Activated CD8-positive, alpha-beta memory T cell treated with anti-CD3 and anti-CD28 coated beads, Interleukin-2, amount 10 ng/mL, durations not matched to agents 7 days and 5 days (primary cell): ENCODE data around the gene FTCD. TPM values are rescaled to one million over a fixed set of nuclear protein-coding genes. Genes with fewer than 3 reads are reported as not detected.
"Not testable (repeated sequence)": the region's sequence is repeated elsewhere in the genome, so short reads cannot be mapped to it uniquely, and the experiment has no call there.

Source experiments
- ATAC-seq: fragments of 150-1000 bp; cut with Tn5 transposase; one replicate; pipeline ENCODE4 v1.10.0; 2021; ENCODE audit warnings: moderate library complexity
- CTCF ChIA-PET: fragments of 350-600 bp; sonication (Branson Sonifier 250); formaldehyde crosslinking; loops from one replicate; lab custom pipeline; 2021; ENCODE audit warnings: antibody characterized with exemption; lab: Charles Lee
- DNase-seq: peaks from one replicate; pipeline ENCODE4 v3.0.0-alpha.2; 2020
- H3K27ac Mint-ChIP-seq: one replicate; pipeline ENCODE4 v1.8.0; 2021; ENCODE audit warnings: mild to moderate bottlenecking, mixed read lengths
- H3K27me3 Mint-ChIP-seq: one replicate; pipeline ENCODE4 v1.8.0; 2021; ENCODE audit warnings: mixed read lengths
- H3K36me3 Mint-ChIP-seq: one replicate; pipeline ENCODE4 v1.8.0; 2021; ENCODE audit warnings: mild to moderate bottlenecking, mixed read lengths
- H3K4me1 Mint-ChIP-seq: one replicate; pipeline ENCODE4 v1.8.0; 2021; ENCODE audit warnings: mixed read lengths
- H3K4me3 Mint-ChIP-seq: one replicate; pipeline ENCODE4 v1.8.0; 2021; ENCODE audit warnings: mild to moderate bottlenecking, moderate library complexity, mixed read lengths
- H3K9me3 Mint-ChIP-seq: one replicate; pipeline ENCODE4 v1.8.0; 2022; ENCODE audit warnings: low read depth, mixed read lengths
- total RNA-seq, 2 experiments: library from RNA; stranded (reverse); gene quantifications; one replicate each; pipeline ENCODE4 v1.2.3, GENCODE V29; 2021

Gene FTCD
- total RNA-seq, 2 experiments from 2014 or later: not detected

DNA sequence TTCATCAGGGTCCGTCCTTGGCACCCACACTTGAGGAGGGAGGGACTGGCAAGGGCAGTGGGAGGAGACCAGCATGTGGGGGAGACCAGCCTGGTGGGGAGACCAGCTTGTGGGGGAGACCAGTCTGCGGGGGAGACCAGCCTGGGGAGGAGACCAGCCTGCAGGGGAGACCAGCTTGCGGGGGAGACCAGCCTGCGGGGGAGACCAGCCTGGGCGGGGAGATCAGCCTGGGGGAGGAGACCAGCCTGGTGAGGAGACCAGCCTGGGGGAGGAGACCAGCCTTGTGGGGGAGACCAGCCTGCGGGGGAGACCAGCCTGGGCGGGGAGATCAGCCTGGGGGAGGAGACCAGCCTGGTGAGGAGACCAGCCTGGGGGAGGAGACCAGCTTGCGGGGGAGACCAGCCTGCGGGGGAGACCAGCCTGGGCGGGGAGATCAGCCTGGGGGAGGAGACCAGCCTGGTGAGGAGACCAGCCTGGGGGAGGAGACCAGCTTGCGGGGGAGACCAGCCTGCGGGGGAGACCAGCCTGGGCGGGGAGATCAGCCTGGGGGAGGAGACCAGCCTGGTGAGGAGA, 28.0 kb upstream of the FTCD start:
- not testable (repeated sequence) for H3K36me3 Mint-ChIP-seq

DNA sequence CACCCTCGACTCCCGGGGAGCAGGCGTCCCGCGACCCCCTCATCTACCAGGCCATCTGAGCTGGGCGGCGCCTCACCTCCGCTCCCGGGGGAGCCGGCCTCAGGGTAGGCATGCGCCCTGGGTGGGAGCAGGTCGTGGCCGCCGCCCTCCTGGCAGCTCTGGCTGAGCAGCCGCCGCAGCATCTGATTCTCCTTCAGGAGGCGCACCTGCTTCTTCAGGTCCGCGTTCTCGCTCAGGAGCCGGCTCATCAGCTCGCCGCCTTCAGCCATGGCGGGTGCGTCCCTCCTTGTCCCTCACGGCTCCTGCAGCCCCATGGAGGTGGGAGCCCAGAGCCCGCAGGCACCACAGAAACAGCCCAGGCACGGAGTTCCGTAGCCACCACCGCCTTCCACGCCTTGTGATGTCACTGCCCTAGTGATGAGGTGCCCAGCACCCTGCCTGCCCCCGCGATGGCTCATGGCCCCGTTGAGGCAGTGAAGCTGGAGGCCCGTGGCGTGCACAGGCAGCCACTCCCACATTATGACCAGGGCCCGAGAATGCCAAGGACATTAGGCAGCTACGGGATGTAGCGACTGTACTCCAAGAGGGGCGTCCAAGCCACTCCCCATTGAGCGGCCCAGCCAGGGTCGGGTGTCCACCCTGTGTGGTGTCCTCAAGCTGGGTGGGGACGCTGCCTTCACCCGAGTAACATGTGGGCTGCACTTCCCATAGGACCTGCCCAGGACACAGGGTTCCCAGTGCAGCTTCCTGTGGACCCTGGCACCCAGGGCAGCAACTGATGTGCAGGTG, 27.4 kb upstream of the FTCD start:
- DNase-seq: peak; percentile 40
- Mint-ChIP-seq H3K4me1 (peaks cover 14% of the 10 kb centered on the region), H3K9me3 (no peaks in the 10 kb centered on the region), H3K27me3 (no peaks in the 10 kb centered on the region), H3K36me3 (no peaks in the 10 kb centered on the region), H3K4me3 (peak overlapping the region; percentile 28), H3K27ac (no peak overlapping the region)
- CTCF ChIA-PET: interaction anchor here (1.1 kb wide), 1 partner anchor 48 kb away, joined by 3 read pairs; no protein-coding TSS in a partner anchor
- no peak for ATAC-seq

More for the DNA sequence above, 28.0 kb upstream of the FTCD start:
- H3K27me3 Mint-ChIP-seq, H3K9me3 Mint-ChIP-seq, ATAC-seq, H3K27ac Mint-ChIP-seq, DNase-seq: not testable (repeated sequence)
- CTCF ChIA-PET: interaction anchor here (1.1 kb wide), 1 partner anchor 47 kb away, joined by 3 read pairs; no protein-coding TSS in a partner anchor
- Mint-ChIP-seq H3K4me3 (peak overlapping the region; percentile 28), H3K4me1 (peaks cover 15% of the 10 kb centered on the region)

DNA sequence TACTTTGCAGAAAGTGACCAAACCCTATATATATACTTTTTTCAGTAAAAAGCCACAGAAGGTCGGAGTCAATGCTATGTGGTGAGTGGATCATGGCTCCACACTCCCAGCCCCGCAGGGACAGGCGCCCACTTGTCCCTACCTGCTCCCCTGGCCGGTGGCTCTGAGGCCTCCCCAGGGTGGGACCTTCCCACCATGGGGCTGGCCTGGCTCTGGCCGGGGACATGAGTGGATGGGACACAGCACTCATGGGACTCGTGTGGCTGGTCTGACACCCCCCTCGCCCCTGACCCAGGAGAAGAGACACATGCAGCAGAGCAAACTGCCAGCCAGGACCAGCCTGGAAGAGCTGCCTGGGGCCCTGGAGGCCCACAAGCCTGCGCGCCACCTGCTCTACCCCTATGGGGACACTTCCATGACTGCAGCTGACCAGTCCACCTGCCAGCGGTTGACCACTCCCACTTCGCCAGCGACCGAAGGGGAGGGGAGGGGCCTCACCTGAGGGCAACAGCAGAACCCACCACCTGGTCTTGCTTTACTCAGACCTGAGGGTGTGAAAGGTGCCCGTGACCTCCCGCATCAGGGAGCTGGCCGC, 26.7 kb upstream of the FTCD start:
- DNase-seq: peak; percentile 35
- Mint-ChIP-seq H3K9me3 (no peaks in the 10 kb centered on the region), H3K4me1 (peaks cover 14% of the 10 kb centered on the region), H3K4me3 (no peak overlapping the region), H3K36me3 (no peaks in the 10 kb centered on the region), H3K27me3 (peaks cover under 1% of the 10 kb centered on the region), H3K27ac (no peak overlapping the region)
- CTCF ChIA-PET: interaction anchor here (1.1 kb wide), 1 partner anchor 49 kb away, joined by 3 read pairs; no protein-coding TSS in a partner anchor
- no peak for ATAC-seq

DNA sequence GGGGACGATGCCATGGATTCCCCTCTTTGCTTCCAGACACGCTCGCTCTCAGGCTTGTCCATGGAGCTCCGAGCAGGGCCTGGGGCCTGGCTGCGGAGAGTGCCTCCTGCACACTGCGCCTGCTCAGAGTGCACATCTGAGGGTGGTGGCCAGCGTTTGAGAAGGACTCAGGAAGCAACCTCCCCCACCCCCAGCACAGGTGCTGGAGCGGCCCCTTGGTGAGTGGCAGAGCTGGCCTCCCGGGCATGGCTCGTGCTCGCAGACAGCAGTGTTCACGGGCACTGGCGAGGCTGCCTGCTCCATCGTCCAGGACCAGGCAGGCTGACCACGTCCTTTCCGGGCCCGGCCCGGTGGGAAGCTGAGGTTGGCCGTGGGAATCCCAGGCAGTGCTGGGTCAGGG, 26.1 kb upstream of the FTCD start:
- Mint-ChIP-seq H3K4me1 (peaks cover 14% of the 10 kb centered on the region), H3K27me3 (peaks cover 6% of the 10 kb centered on the region), H3K36me3 (no peaks in the 10 kb centered on the region), H3K9me3 (no peaks in the 10 kb centered on the region), H3K27ac (no peak overlapping the region), H3K4me3 (no peak overlapping the region)
- CTCF ChIA-PET: no interaction called here
- ATAC-seq (no peak), DNase-seq (peak; percentile 34)

DNA sequence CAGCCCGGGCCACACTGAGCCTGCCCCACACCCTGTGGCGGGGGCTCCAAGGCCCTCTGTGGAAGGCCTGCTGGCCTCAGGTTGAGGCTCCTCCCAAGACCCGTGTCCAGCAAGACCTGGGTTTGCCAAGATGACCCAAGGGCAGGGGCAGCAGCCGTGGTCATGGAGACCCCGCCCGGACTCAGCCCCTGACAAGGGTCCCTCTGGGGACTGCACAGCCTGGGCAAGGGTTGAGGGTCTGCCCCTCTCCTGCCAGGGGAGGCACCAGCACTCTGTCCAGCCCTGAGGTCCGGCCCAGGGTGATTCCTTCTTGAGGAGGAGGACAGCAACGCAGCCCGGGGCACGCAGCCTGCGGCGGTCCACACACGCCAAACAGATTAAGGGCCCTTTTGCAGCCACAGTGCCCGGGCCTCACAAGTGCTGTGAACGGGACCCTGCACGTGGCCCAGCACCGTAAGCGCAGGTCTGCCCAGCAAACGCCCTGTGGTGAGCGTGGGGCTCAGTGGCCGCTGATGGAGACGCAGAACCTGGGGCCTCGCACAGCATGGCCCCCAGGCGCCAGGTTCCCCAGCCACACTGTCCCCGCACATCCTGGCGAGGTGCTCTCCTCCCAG, 25.5 kb upstream of the FTCD start:
- Mint-ChIP-seq H3K9me3 (no peaks in the 10 kb centered on the region), H3K4me3 (no peak overlapping the region), H3K4me1 (peaks cover 11% of the 10 kb centered on the region), H3K36me3 (peaks cover 2% of the 10 kb centered on the region), H3K27ac (no peak overlapping the region), H3K27me3 (peaks cover 11% of the 10 kb centered on the region)
- DNase-seq (peak; percentile 38), ATAC-seq (no peak)
- CTCF ChIA-PET: no interaction called here

DNA sequence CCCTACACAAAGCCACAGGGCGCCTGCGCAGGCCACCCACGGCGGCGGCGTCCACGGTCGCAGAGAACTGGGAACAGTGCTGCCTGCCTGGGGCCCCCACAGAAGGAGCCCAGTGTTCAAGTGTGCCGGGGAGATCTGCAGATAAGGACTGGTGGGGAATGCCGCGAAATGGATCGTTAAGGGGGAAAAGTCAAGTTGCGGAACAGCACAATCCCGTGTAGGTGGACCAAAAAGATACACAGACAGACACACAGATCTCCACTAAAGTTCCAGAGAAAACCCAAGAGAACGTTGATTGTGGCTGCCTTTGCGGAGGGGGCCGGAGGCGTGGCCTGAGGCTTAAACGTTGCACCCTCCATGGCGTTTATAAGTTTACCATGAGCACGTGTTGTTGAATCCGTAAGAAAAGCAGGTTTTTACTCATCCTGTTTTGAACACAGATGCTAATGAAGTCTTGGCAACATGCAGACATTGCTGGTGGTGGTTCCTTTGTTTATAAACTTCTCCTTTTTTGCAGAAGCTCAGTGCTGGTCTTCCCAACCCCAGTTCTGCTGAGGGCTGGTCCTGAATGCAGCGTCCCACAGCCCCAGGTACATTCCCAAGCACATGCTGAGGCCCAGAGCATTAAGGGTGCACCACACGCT, 24.8 kb upstream of the FTCD start:
- ATAC-seq (no peak), DNase-seq (no peak)
- Mint-ChIP-seq H3K4me1 (peaks cover 5% of the 10 kb centered on the region), H3K4me3 (no peak overlapping the region), H3K27me3 (peaks cover 17% of the 10 kb centered on the region), H3K36me3 (peaks cover 2% of the 10 kb centered on the region), H3K9me3 (no peaks in the 10 kb centered on the region), H3K27ac (no peak overlapping the region)
- CTCF ChIA-PET: no interaction called here

DNA sequence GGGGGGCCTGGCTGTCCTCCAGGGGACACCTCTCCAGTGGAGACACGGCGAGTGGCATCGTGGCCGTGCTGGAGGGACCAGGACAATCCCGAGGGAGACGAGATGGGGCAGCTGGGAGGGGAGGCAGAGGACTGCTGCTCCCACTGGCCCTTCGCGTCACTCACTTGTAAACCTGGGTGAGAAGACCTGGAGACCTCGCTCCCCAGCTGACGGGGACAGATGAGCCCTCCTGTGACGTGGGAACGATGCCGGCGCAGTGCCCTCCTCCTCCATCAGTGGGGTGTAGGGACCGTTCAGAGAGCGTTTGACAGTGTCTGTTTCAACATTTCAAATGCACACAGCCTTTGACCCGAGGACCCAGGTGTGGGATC, 24.3 kb upstream of the FTCD start:
- Mint-ChIP-seq H3K4me3 (no peak overlapping the region), H3K27me3 (peaks cover 22% of the 10 kb centered on the region), H3K4me1 (peaks cover 1% of the 10 kb centered on the region), H3K27ac (no peak overlapping the region), H3K36me3 (peaks cover 3% of the 10 kb centered on the region), H3K9me3 (peaks cover 1% of the 10 kb centered on the region)
- DNase-seq (peak; percentile 38), ATAC-seq (no peak)
- CTCF ChIA-PET: no interaction called here

DNA sequence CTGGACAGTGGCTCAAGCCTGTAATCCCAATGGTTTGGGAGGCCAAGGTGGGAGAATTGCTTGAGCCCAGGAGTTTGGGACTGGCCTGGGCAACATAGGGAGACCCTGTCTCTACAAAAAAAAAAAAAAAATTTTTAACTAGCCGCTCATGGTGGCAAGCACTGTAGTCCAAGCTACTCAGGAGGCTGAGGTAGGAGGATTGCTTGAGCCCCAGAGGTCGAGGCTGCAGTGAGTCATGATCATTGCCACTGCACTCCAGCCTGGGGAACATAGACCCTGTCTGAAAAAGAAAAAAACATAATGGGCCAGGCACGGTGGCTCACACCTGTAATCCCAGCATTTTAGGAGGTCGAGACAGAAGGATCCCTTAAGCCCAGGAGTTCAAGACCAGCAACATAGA, 23.6 kb upstream of the FTCD start:
- Mint-ChIP-seq H3K9me3 (peaks cover 5% of the 10 kb centered on the region), H3K27ac (no peak overlapping the region), H3K4me1 (no peaks in the 10 kb centered on the region), H3K36me3 (peaks cover 8% of the 10 kb centered on the region), H3K4me3 (no peak overlapping the region), H3K27me3 (peaks cover 27% of the 10 kb centered on the region)
- peak; percentile 27 for DNase-seq
- CTCF ChIA-PET: no interaction called here
- no peak for ATAC-seq

DNA sequence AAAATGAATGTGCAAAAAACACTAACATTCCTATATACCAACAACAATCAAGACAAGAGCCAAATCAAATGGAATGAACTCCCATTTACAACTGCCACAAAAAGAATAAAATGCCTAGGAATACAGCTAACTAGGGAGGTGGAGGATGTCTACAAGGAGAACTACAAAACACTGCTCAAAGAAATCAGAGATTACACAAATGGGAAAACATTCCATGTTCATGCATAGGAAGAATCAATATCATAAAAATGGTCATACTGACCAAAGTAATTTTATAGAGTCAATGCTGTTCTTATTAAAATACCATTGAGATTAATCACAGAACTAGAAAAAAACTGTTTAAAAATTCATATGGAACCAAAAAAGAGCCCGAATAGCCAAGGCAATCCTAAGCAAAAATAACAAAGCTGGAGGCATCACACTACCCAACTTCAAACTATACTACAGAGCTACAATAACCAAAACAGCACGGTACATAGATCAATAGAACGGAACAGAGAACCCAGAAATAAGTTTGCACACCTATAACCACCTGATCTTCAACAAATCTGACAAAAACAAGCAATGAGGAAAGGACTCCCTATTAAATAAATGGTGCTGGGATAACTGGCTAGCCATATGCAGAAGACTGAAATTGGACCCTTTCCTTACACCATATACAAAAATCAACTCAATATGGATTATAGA, 21.2 kb upstream of the FTCD start:
- DNase-seq, H3K4me3 Mint-ChIP-seq, H3K36me3 Mint-ChIP-seq, ATAC-seq, H3K9me3 Mint-ChIP-seq, H3K27ac Mint-ChIP-seq, H3K4me1 Mint-ChIP-seq: not testable (repeated sequence)
- CTCF ChIA-PET: interaction anchor here (1.0 kb wide), 1 partner anchor 34 kb away, joined by 3 read pairs; no protein-coding TSS in a partner anchor
- peaks cover 27% of the 10 kb centered on the region for H3K27me3 Mint-ChIP-seq

DNA sequence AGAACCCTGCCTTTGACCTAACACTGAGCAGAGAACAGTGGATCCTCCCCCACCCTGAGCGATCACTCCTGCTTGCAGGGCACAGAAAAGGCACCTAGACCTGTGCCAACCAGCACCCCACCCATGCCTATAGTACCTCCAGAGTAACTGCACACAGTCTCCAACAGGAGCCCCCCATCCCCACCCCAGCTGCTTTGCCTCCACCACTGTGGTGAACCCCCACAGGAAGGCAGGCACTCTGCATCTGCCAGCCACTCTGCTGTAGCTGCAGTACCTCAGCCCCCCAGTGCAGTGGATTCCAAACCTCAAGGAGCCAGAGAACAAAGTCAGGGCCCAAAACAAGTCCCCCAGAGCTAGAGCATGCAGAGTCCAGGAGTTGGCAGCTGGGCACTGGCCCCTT, 18.2 kb upstream of the FTCD start:
- CTCF ChIA-PET: no interaction called here
- peaks cover 27% of the 10 kb centered on the region for H3K27me3 Mint-ChIP-seq
- DNase-seq (peak; percentile 19), ATAC-seq (no peak)
- no peak overlapping the region for H3K27ac Mint-ChIP-seq
- H3K4me3 Mint-ChIP-seq: no peak overlapping the region
- H3K4me1 Mint-ChIP-seq: peaks cover 4% of the 10 kb centered on the region
- peaks cover 5% of the 10 kb centered on the region for H3K9me3 Mint-ChIP-seq
- H3K36me3 Mint-ChIP-seq: peaks cover 8% of the 10 kb centered on the region

DNA sequence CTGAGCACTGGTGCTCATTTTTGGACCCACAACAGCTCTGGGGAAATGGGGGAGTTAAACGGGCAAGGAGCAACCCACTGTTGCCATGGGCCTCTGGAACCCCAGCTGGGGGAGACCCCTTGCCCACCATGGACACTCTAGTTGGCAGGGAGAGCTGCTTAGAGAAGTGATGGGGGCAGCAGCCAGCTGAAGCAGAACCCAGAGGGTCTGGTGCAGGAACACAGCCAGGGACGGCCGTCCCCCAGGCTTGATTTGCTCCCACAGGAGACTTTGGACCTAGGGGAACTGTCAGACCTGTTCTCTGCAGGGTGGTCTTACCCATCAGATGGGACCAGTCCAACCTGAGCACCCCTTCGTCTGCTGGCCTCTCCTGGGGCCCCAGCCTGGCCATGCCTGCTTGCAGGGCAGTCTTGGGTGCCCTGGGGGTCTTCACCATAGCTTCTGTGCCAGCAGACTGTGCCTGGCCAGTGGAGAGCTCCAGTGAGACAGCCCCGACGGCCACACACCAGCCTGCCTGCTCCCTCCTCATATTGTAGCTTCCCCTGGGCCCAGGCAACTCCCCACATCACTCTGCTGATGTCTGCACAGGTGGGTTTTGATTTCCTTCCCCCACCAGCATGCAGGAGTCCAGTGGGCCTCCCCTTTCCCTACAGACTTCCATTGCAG, 17.6 kb upstream of the FTCD start:
- CTCF ChIA-PET: no interaction called here
- peaks cover 4% of the 10 kb centered on the region for H3K4me1 Mint-ChIP-seq
- H3K27me3 Mint-ChIP-seq: peaks cover 27% of the 10 kb centered on the region
- H3K27ac Mint-ChIP-seq: no peak overlapping the region
- no peak for ATAC-seq
- H3K36me3 Mint-ChIP-seq: peaks cover 8% of the 10 kb centered on the region
- H3K4me3 Mint-ChIP-seq: no peak overlapping the region
- peak; percentile 21 for DNase-seq
- peaks cover 5% of the 10 kb centered on the region for H3K9me3 Mint-ChIP-seq
